AG20443 (cell line): Measurements from ENCODE around the gene YJEFN3.

ENCODE experiments used
- DNase-seq: peaks from one replicate; pipeline ENCODE4 v3.0.0; 2012; ENCODE audit warnings: low spot score, mixed read lengths

The YJEFN3 gene

GRCh38 chr19:19539698-19540063 lies 11.0 kb downstream of the YJEFN3 start:
- no peak for DNase-seq

- DNase-seq, result peak; percentile 86
Measured at GRCh38 chr19:19540064-19540714, 11.5 kb downstream of the YJEFN3 start.

- peak; percentile 81 for DNase-seq
Measured at GRCh38 chr19:19540715-19541515, 12.2 kb downstream of the YJEFN3 start.

- DNase-seq, result no peak
Measured at GRCh38 chr19:19541616-19542015, 12.9 kb downstream of the YJEFN3 start.

GRCh38 chr19:19542507-19542906 lies 13.8 kb downstream of the YJEFN3 start:
- DNase-seq, result no peak

- DNase-seq, result no peak
Measured at GRCh38 chr19:19543101-19543500, 14.4 kb downstream of the YJEFN3 start.

GRCh38 chr19:19543640-19544039 lies 14.9 kb downstream of the YJEFN3 start:
- no peak for DNase-seq

- no peak for DNase-seq
Measured at GRCh38 chr19:19544257-19544953, 15.7 kb downstream of the YJEFN3 start.

- DNase-seq, result no peak
Measured at GRCh38 chr19:19544954-19545591, 16.4 kb downstream of the YJEFN3 start.

GRCh38 chr19:19545707-19546106 lies 17.0 kb downstream of the YJEFN3 start:
- no peak for DNase-seq

GRCh38 chr19:19546751-19547162 lies 18.0 kb downstream of the YJEFN3 start:
- DNase-seq, result peak; percentile 56

- no peak for DNase-seq
Measured at GRCh38 chr19:19547674-19548336, 19.1 kb downstream of the YJEFN3 start.

GRCh38 chr19:19548915-19549759 lies 20.4 kb downstream of the YJEFN3 start:
- no peak for DNase-seq

GRCh38 chr19:19549804-19550464 lies 21.2 kb downstream of the YJEFN3 start:
- DNase-seq, result no peak

GRCh38 chr19:19550485-19550929 lies 21.8 kb downstream of the YJEFN3 start:
- DNase-seq, result peak; percentile 56

- no peak for DNase-seq
Measured at GRCh38 chr19:19550972-19551852, 22.5 kb downstream of the YJEFN3 start.

GRCh38 chr19:19551853-19552192 lies 23.1 kb downstream of the YJEFN3 start:
- DNase-seq, result no peak

GRCh38 chr19:19552798-19553197 lies 24.1 kb downstream of the YJEFN3 start:
- DNase-seq, result peak; percentile 88

- no peak for DNase-seq
Measured at GRCh38 chr19:19553670-19554069, 25.0 kb downstream of the YJEFN3 start.
